ENCODE results near the gene CRYGC. TPM values are rescaled to one million over a fixed set of nuclear protein-coding genes. Genes with fewer than 3 reads are reported as not detected.
A peak's percentile ranks its signal among the peaks of the same experiment; 100 is the strongest.

Gene CRYGC
- total and polyA plus RNA-seq, 2 experiments from 2014 or later = not detected

DNA sequence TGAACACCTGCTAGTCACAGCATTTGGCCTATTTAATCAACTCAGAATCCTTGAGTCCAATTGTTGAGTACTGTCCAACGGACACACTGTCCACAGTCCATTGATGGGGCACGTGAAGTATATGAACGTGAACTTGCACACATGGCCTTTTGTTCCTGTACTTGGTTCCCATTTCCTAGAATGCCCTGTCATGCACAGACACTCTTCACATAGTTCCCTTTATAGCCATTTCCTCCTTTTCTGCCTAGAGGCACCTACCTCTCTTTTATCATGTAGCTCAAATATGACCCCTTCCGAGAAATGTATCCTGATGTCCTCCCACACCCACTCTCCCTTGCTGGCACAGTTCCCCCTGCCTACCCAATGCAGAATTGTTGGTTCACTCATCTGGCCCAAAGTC, 42.5 kb upstream of the CRYGC start (continued):
- TF ChIP-seq, protein P1, sequence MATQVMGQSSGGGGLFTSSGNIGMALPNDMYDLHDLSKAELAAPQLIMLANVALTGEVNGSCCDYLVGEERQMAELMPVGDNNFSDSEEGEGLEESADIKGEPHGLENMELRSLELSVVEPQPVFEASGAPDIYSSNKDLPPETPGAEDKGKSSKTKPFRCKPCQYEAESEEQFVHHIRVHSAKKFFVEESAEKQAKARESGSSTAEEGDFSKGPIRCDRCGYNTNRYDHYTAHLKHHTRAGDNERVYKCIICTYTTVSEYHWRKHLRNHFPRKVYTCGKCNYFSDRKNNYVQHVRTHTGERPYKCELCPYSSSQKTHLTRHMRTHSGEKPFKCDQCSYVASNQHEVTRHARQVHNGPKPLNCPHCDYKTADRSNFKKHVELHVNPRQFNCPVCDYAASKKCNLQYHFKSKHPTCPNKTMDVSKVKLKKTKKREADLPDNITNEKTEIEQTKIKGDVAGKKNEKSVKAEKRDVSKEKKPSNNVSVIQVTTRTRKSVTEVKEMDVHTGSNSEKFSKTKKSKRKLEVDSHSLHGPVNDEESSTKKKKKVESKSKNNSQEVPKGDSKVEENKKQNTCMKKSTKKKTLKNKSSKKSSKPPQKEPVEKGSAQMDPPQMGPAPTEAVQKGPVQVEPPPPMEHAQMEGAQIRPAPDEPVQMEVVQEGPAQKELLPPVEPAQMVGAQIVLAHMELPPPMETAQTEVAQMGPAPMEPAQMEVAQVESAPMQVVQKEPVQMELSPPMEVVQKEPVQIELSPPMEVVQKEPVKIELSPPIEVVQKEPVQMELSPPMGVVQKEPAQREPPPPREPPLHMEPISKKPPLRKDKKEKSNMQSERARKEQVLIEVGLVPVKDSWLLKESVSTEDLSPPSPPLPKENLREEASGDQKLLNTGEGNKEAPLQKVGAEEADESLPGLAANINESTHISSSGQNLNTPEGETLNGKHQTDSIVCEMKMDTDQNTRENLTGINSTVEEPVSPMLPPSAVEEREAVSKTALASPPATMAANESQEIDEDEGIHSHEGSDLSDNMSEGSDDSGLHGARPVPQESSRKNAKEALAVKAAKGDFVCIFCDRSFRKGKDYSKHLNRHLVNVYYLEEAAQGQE (IDR thresholded peaks at IDR 0.05; ENCODE audit: unreplicated experiment) = no peak
- TF ChIP-seq CREB1 (CRISPR knock-in tag; IDR thresholded peaks at IDR 0.05; ENCODE audit: low read depth) = no peak
- TF ChIP-seq ZNF331 (CRISPR knock-in tag; IDR thresholded peaks at IDR 0.05; ENCODE audit: low read depth) = no peak
- TF ChIP-seq NANOG (IDR thresholded peaks at IDR 0.05; ENCODE audit: borderline replicate concordance) = no peak

DNA sequence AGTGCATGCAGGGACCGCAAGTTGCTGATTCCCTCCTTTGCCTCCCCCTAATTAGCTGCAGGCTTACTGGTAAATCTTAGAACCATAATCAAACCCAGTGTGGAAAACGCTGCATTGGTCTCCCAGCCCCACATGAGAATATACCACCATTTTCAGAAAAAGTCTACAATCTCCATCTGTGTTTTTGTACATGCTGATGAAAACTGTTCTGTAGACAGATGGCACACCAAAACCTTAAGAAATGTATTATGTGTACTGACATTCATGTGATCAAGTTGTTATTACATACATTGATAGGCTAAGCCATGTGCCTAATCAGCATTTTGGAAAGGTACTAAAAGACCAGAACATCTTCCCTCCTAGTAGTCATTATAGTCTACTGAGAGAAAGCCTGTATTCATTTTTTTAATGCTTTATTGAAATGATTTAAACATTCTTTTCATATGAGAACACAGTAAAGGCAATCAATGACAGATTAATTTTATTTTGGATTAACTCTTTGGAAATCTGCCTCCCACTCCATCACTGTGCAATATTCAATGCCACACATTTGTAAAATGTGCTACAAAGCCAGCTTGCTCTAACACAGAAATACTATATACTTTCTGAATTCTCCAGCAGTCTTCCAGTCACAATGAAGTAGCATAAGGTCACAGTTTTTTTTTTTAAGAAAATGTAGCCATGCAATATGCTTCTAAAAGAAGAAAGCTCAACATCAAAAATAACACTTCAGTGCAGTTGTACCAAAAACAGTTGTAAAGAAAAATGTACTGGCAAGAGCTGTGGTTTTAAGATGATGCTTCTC, 35.5 kb upstream of the CRYGC start:
- Histone ChIP-seq H3K4me2 (no peak overlapping the region), H2AFZ (peak overlapping the region; percentile 89), H3K27ac (ENCODE audit: low read depth) (no peak overlapping the region), H3F3A (replicated peaks; ENCODE audit: low read depth) (no peaks in the 10 kb centered on the region), H3K27me3 (ENCODE audit: insufficient read depth) (no peaks in the 10 kb centered on the region), H3K79me2 (replicated peaks; ENCODE audit: insufficient read depth) (no peaks in the 10 kb centered on the region), H3K4me1 (ENCODE audit: insufficient read depth) (no peaks in the 10 kb centered on the region), H3K4me3 (no peak overlapping the region), H4K20me1 (replicated peaks; ENCODE audit: insufficient read depth) (no peaks in the 10 kb centered on the region), H3K36me3 (ENCODE audit: insufficient read depth) (no peaks in the 10 kb centered on the region), H3K9me2 (ENCODE audit: insufficient read depth) (no peaks in the 10 kb centered on the region)
- DNase-seq (ENCODE audit: low spot score) (no peak), ATAC-seq (no peak)
- peaks cover 20% of the 10 kb centered on the region; the same call in 2 of the 3 replicates for H3K4me1 Mint-ChIP-seq
- H3K9me3 Mint-ChIP-seq = no peaks in the 10 kb centered on the region
- H3K4me3 Mint-ChIP-seq = no peak overlapping the region
- peaks cover 5% of the 10 kb centered on the region for H3K27me3 Mint-ChIP-seq (ENCODE audit: insufficient read depth, low read depth, poor library complexity)
- H3K36me3 Mint-ChIP-seq (ENCODE audit: low read depth) = no peaks in the 10 kb centered on the region
- TF ChIP-seq POLR2AphosphoS5 (IDR thresholded peaks at IDR 0.05; ENCODE audit: low read depth) (no peak), EZH2 (IDR thresholded peaks at IDR 0.05; ENCODE audit: low read depth, unreplicated experiment) (no peak), ZNF114 (CRISPR knock-in tag; IDR thresholded peaks at IDR 0.05) (no peak), EZH2phosphoT487 (IDR thresholded peaks at IDR 0.05; ENCODE audit: unreplicated experiment) (no peak), ZNF331 (CRISPR knock-in tag; IDR thresholded peaks at IDR 0.05; ENCODE audit: low read depth) (no peak)
- TF ChIP-seq, protein P2, sequence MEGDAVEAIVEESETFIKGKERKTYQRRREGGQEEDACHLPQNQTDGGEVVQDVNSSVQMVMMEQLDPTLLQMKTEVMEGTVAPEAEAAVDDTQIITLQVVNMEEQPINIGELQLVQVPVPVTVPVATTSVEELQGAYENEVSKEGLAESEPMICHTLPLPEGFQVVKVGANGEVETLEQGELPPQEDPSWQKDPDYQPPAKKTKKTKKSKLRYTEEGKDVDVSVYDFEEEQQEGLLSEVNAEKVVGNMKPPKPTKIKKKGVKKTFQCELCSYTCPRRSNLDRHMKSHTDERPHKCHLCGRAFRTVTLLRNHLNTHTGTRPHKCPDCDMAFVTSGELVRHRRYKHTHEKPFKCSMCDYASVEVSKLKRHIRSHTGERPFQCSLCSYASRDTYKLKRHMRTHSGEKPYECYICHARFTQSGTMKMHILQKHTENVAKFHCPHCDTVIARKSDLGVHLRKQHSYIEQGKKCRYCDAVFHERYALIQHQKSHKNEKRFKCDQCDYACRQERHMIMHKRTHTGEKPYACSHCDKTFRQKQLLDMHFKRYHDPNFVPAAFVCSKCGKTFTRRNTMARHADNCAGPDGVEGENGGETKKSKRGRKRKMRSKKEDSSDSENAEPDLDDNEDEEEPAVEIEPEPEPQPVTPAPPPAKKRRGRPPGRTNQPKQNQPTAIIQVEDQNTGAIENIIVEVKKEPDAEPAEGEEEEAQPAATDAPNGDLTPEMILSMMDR (conservative IDR thresholded peaks at IDR 0.05; ENCODE audit: low read depth in 2 of 2) = no peak
- no peak overlapping the region for H3K27ac Mint-ChIP-seq
